Gastroesophageal sphincter (tissue), 4 donors: ENCODE measurements around the gene MYO1C. TPM values are rescaled to one million over a fixed set of nuclear protein-coding genes. Genes with fewer than 3 reads are reported as not detected.
A peak's percentile ranks its signal among the peaks of the same experiment; 100 is the strongest.

Source experiments
- ATAC-seq: fragments of 150-250 bp; one replicate; pipeline ENCODE4 v1.9.1; 2016; ENCODE audit warnings: mild to moderate bottlenecking, moderate library complexity
- H3K27ac ChIP-seq, 4 donors: fragments of 200-600 bp; sonication (generic) in 3 of 4; 1 replicate in 3 of 4; 2 replicates in 1 of 4; pipeline ENCODE4 v1.5.1; 2016 to 2019
- H3K27me3 ChIP-seq: fragments of 200-600 bp; sonication (generic); one replicate; pipeline ENCODE4 v1.5.1; 2019
- H3K36me3 ChIP-seq, 2 donors: fragments of 200-600 bp; sonication (generic); one replicate each; pipeline ENCODE4 v1.5.1; 2019; ENCODE audit warnings: control low read depth in 1 of 2
- H3K4me1 ChIP-seq, 3 donors: fragments of 200-600 bp; sonication (generic); 1 replicate in 2 of 3; 2 replicates in 1 of 3; pipeline ENCODE4 v1.5.1; 2016 to 2019; ENCODE audit warnings: control low read depth in 2 of 3
- H3K4me3 ChIP-seq, 2 donors: fragments of 200-600 bp; sonication (generic); one replicate each; pipeline ENCODE4 v1.5.1; 2019; ENCODE audit warnings: mild to moderate bottlenecking in 1 of 2, moderate library complexity in 1 of 2
- H3K9me3 ChIP-seq, 3 donors: fragments of 200-600 bp; sonication (generic); one replicate each; pipeline ENCODE4 v1.5.1; 2017 to 2019; ENCODE audit warnings: control low read depth in 2 of 3
- EP300 ChIP-seq: sonication (generic); formaldehyde crosslinking; IDR thresholded peaks from one replicate; pipeline ENCODE4 v1.6.1; 2017; ENCODE audit warnings: antibody characterized with exemption, mild to moderate bottlenecking
- POLR2A ChIP-seq, 2 donors: fragments of 450-650 bp; IDR thresholded peaks; one replicate each; pipeline ENCODE4 v1.6.1; 2017; ENCODE audit warnings: antibody characterized with exemption in 2 of 2, mild to moderate bottlenecking in 2 of 2, moderate library complexity in 1 of 2
- POLR2AphosphoS5 ChIP-seq: sonication (generic); formaldehyde crosslinking; IDR thresholded peaks from one replicate; pipeline ENCODE4 v1.6.1; 2017; ENCODE audit warnings: antibody characterized with exemption
- WGBS, 2 donors: methylation state at CpG; one replicate each; pipeline ENCODE4 v1.1.5; 2018; ENCODE audit warnings: low coverage in 1 of 2; 5-methylcytosine and 5-hydroxymethylcytosine counted together
- total RNA-seq, 4 donors: library from RNA; depleted of rRNA; stranded (reverse); fragments of >200 nt; gene quantifications; one replicate each; pipeline ENCODE4 v1.1.0, GENCODE V29; 2016
- TF ChIP-seq, protein P1 (sequence below), 4 experiments: fragments of 200-600 bp in 2 of 4; fragments of 450-650 bp in 2 of 4; sonication (generic) in 1 of 4; IDR thresholded peaks; one replicate each; pipeline ENCODE4 v1.5.1; 2017 to 2019; ENCODE audit warnings: antibody characterized with exemption in 4 of 4, mild to moderate bottlenecking in 2 of 4, moderate library complexity in 2 of 4

Gene MYO1C
- total RNA-seq, 4 donors from 2014 or later, result 215 to 461 (median 287) TPM

DNA sequence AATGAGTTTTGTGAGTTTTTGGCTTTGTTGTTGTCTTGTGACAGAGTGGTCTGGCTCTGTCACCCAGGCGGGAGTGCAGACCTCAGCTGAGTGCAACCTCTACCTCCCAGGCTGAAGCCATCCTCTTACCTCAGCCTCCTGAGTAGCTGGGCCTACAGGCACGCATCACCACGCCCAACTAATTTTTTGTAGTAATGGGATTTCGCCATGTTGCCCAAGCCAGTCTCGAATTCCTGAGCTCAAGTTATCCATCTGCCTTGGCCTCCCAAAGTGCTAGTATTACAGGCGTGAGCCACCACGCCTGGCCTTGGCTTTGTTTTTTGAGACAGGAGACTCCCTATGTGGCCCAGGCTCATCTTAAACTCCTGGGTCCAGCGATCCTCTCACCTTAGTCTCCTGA, 51.6 kb downstream of the MYO1C start:
- Histone ChIP-seq H3K27ac (no peak overlapping the region), H3K9me3 (no peaks in the 10 kb centered on the region), H3K4me3 (no peak overlapping the region), H3K27me3 (no peaks in the 10 kb centered on the region), H3K4me1 (peaks cover 0 to 44% (median 4%) of the 10 kb centered on the region in 3 donors), H3K36me3 (peaks cover 0 to 12% of the 10 kb centered on the region in 2 donors)
- 97 to 100% methylated on average over 4 to 6 of the region's 8 CpGs for WGBS, 2 donors
- no peak for TF ChIP-seq POLR2A (IDR thresholded peaks at IDR 0.05)
- TF ChIP-seq, protein P1, sequence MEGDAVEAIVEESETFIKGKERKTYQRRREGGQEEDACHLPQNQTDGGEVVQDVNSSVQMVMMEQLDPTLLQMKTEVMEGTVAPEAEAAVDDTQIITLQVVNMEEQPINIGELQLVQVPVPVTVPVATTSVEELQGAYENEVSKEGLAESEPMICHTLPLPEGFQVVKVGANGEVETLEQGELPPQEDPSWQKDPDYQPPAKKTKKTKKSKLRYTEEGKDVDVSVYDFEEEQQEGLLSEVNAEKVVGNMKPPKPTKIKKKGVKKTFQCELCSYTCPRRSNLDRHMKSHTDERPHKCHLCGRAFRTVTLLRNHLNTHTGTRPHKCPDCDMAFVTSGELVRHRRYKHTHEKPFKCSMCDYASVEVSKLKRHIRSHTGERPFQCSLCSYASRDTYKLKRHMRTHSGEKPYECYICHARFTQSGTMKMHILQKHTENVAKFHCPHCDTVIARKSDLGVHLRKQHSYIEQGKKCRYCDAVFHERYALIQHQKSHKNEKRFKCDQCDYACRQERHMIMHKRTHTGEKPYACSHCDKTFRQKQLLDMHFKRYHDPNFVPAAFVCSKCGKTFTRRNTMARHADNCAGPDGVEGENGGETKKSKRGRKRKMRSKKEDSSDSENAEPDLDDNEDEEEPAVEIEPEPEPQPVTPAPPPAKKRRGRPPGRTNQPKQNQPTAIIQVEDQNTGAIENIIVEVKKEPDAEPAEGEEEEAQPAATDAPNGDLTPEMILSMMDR (IDR thresholded peaks at IDR 0.05), result no peak
- TF ChIP-seq POLR2AphosphoS5, result no peak
- no peak for TF ChIP-seq EP300
- ATAC-seq, result no peak

DNA sequence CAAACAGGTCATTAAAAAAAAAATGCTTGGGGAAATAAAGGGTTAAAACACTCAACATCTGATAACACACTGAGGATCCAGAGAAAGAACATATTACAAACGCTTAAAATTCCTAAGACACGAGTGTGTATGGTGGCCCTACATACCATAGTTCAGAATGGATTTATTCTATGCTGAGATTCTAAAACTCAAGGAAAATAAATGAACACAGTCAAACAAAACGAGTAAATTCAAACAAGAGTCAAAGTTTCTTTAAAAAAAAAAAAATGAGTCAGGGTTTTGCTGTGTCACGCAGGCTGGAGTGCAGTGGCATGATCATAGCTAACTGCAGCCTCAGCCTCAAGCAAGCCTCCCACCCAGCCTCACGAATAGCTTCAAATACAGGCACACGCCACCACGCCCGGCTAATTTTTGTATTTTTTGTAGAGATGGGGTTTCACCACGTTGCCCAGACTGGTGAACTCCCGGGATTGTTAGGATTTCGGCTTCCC, 53.8 kb downstream of the MYO1C start:
- WGBS, 2 donors, result 39 to 57% methylated on average over 8 to 11 of the region's 11 CpGs
- TF ChIP-seq, protein P1 (IDR thresholded peaks at IDR 0.05), result no peak
- TF ChIP-seq POLR2AphosphoS5 (no peak), POLR2A (IDR thresholded peaks at IDR 0.05) (no peak)
- Histone ChIP-seq H3K27me3 (no peaks in the 10 kb centered on the region), H3K4me3 (no peak overlapping the region), H3K4me1 (peaks cover 0 to 50% (median 4%) of the 10 kb centered on the region in 3 donors), H3K27ac (peak overlapping the region in 2 of 4 donors; percentile 2 to 60), H3K9me3 (no peaks in the 10 kb centered on the region), H3K36me3 (peaks cover 0 to 35% of the 10 kb centered on the region in 2 donors)
- ATAC-seq, result peak; percentile 39

DNA sequence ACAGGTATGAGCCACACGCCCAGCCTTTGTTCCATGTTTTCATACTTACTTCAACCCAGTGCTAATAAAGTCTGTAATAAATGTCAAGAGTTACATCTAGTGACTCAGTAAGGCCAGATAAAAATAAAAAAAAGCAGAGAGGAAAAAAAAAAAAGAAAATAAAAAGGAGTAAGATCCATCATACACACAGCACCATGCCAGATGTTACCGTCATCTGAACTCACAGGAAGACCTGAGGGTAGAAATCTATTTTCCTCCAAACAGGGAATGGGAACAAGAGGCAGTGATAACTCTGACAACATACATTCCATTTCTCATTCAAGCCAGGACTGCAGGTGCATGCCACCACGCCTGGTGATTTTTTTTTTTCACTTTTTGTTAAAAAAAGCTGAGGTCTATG, 57.2 kb downstream of the MYO1C start:
- Histone ChIP-seq H3K36me3 (peaks cover 0 to 56% of the 10 kb centered on the region in 2 donors), H3K27ac (no peak overlapping the region), H3K9me3 (no peaks in the 10 kb centered on the region), H3K4me1 (peaks cover 0 to 67% (median 4%) of the 10 kb centered on the region in 3 donors), H3K27me3 (no peaks in the 10 kb centered on the region), H3K4me3 (no peak overlapping the region)
- WGBS, 2 donors, result 64 to 94% methylated on average over 2 to 3 of the region's 3 CpGs
- ATAC-seq, result no peak
- TF ChIP-seq POLR2AphosphoS5, result no peak
- TF ChIP-seq EP300, result no peak
- TF ChIP-seq, protein P1 (IDR thresholded peaks at IDR 0.05), result no peak
- no peak for TF ChIP-seq POLR2A (IDR thresholded peaks at IDR 0.05)

DNA sequence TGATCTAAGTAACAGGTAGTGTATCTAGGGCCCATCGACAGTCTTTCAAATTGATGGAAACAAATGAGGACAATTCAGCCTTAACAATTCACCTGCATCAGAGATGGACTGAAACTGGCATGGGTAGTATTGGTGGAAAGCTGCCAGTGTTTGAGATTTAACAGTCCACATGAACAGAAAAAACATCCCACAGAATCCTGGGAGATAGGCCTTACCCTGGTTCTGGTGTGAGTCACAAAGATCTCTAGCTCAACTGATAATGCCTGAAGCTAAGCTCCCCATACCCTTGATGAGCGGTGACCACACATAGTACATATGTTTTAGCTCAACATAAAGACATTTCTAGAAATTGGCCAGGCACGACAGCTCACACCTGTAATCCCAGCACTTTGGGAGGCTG, 58.3 kb downstream of the MYO1C start:
- Histone ChIP-seq H3K27me3 (no peaks in the 10 kb centered on the region), H3K36me3 (peaks cover 0 to 66% of the 10 kb centered on the region in 2 donors), H3K27ac (no peak overlapping the region), H3K9me3 (no peaks in the 10 kb centered on the region), H3K4me3 (no peak overlapping the region), H3K4me1 (peaks cover 0 to 61% (median 4%) of the 10 kb centered on the region in 3 donors)
- ATAC-seq, result no peak
- 40% methylated on average over 1 of the region's 3 CpGs; no CpG with 5 or more reads in 1 of the 2 donors for WGBS, 2 donors
- no peak for TF ChIP-seq POLR2A (IDR thresholded peaks at IDR 0.05)
- TF ChIP-seq POLR2AphosphoS5, result no peak
- no peak for TF ChIP-seq EP300
- TF ChIP-seq, protein P1 (IDR thresholded peaks at IDR 0.05), result no peak

DNA sequence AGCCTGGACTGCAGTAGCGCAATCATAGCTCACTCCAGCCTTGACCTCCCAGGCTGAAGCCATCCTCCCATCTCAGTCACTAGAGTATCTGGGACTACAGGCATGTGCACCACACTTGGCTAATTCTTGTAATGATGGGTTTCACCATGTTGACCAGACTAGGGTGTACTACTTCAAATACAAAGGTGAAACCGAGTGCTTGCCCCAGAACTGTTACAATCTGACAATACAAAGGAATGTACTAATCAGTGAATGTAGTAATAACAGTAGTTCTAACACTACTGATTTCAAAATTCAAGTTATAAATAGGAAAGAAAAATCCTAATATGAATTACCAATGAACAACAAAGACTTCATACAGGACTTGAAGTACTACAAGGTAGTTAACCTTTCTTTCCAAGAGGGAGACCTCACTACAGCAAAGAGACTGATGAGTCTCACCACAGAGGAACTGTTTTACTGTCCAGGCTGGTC, 60.8 kb downstream of the MYO1C start:
- Histone ChIP-seq H3K27me3 (no peaks in the 10 kb centered on the region), H3K4me3 (no peak overlapping the region), H3K9me3 (no peaks in the 10 kb centered on the region), H3K27ac (no peak overlapping the region), H3K36me3 (peaks cover 0 to 82% of the 10 kb centered on the region in 2 donors), H3K4me1 (peaks cover 0 to 36% (median 0%) of the 10 kb centered on the region in 3 donors)
- no peak for TF ChIP-seq POLR2A (IDR thresholded peaks at IDR 0.05)
- TF ChIP-seq POLR2AphosphoS5, result no peak
- no peak for TF ChIP-seq EP300
- TF ChIP-seq, protein P1 (IDR thresholded peaks at IDR 0.05), result no peak
- ATAC-seq, result no peak
- WGBS, 2 donors, result 73 to 80% methylated on average over 2 of the region's 2 CpGs
